Tibial nerve (tissue), 4 donors: ENCODE results near the gene H6PD.

Experiments used
- EP300 ChIP-seq, 2 donors: sonication (generic); formaldehyde crosslinking; IDR thresholded peaks; one replicate each; pipeline ENCODE4 v1.6.1; 2017; ENCODE audit warnings: antibody characterized with exemption in 2 of 2, mild to moderate bottlenecking in 1 of 2
- POLR2A ChIP-seq, 2 donors: fragments of 450-650 bp; IDR thresholded peaks; one replicate each; pipeline ENCODE4 v1.6.1; 2017; ENCODE audit warnings: antibody characterized with exemption in 2 of 2, mild to moderate bottlenecking in 2 of 2, moderate library complexity in 2 of 2
- TF ChIP-seq, protein P1 (sequence below), 5 experiments: fragments of 200-600 bp in 3 of 5; fragments of 450-650 bp in 2 of 5; sonication (generic) in 3 of 5; IDR thresholded peaks; one replicate each; pipeline ENCODE4 v1.5.1; 2016 to 2019; ENCODE audit warnings: antibody characterized with exemption in 5 of 5, mild to moderate bottlenecking in 3 of 5, moderate library complexity in 2 of 5

DNA sequence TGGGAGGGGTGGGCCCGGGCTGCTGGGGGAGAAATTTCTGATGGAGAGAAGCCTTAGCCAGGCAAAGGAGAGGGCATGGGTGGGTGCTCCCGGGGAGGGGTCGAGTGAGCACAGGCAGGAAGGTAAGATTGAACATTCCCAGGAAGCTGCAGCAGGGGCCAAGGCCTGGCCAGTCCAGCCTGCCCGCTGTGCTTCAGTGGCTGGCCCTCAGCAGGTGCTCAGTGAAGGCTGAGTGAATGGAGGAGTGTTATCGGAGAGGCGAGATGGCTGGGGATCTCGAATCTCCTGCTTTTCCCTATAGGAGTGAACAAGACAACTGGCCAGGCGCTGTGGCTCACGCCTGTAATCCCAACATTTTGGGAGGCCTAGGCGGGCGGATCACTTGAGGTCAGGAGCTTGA is 79.0 kb downstream of the H6PD start:
- TF ChIP-seq, protein P1, sequence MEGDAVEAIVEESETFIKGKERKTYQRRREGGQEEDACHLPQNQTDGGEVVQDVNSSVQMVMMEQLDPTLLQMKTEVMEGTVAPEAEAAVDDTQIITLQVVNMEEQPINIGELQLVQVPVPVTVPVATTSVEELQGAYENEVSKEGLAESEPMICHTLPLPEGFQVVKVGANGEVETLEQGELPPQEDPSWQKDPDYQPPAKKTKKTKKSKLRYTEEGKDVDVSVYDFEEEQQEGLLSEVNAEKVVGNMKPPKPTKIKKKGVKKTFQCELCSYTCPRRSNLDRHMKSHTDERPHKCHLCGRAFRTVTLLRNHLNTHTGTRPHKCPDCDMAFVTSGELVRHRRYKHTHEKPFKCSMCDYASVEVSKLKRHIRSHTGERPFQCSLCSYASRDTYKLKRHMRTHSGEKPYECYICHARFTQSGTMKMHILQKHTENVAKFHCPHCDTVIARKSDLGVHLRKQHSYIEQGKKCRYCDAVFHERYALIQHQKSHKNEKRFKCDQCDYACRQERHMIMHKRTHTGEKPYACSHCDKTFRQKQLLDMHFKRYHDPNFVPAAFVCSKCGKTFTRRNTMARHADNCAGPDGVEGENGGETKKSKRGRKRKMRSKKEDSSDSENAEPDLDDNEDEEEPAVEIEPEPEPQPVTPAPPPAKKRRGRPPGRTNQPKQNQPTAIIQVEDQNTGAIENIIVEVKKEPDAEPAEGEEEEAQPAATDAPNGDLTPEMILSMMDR (IDR thresholded peaks at IDR 0.05): no peak
- TF ChIP-seq POLR2A (IDR thresholded peaks at IDR 0.05) (no peak), EP300 (IDR thresholded peaks at IDR 0.05) (no peak)
